Measurements from ENCODE around the gene C16orf74. TPM values are rescaled to one million over a fixed set of nuclear protein-coding genes. Genes with fewer than 3 reads are reported as not detected.

Gene C16orf74
- total and polyA plus RNA-seq, 2 of the 8 experiments (the other 6 are each of a cell fraction or from before 2014, with no cell fraction given) = 7.3 to 9.3 TPM

- H3K56ac ChIP-seq (replicated peaks; ENCODE audit: insufficient read length, low read depth, low read length) = no peak overlapping the region
- H2BK120ac ChIP-seq (replicated peaks; ENCODE audit: low read depth, low read length) = no peak overlapping the region
- H3K23ac ChIP-seq (ENCODE audit: insufficient read length) = no peak overlapping the region
- H3K27me3 ChIP-seq (replicated peaks in 1 of 4; ENCODE audit: control insufficient read depth in 3 of 4, extremely low read depth in 1 of 4, insufficient read depth in 3 of 4, low read length in 3 of 4) = no peaks in the 10 kb centered on the region
- no peak overlapping the region for H2BK20ac ChIP-seq (ENCODE audit: low read length)
- H4K91ac ChIP-seq (replicated peaks; ENCODE audit: insufficient read length, low read length) = no peak overlapping the region
- H3K79me1 ChIP-seq (ENCODE audit: low read depth, low read length) = no peaks in the 10 kb centered on the region; the same call in 1 of the 2 replicates
- FAIRE-seq = no peak
- H3K14ac ChIP-seq (ENCODE audit: insufficient read length) = no peak overlapping the region
- H3K23me2 ChIP-seq (ENCODE audit: low read depth, low read length) = no peaks in the 10 kb centered on the region
- peak overlapping the region; percentile 28; the same call in 1 of the 2 replicates for H4K8ac ChIP-seq (ENCODE audit: extremely low read depth, insufficient read depth, low read length)
- H2BK5ac ChIP-seq (ENCODE audit: low read depth, low read length) = no peak overlapping the region
- DNase-seq (ENCODE audit: low read depth in 1 of 2, low spot score in 2 of 2) = no peak
- no peak overlapping the region for H2AFZ ChIP-seq (ENCODE audit: low read length)
- no peak overlapping the region for H2BK12ac ChIP-seq (ENCODE audit: low read depth, low read length)
- no peaks in the 10 kb centered on the region; a peak in 1 of 7 replicates for H3K4me1 ChIP-seq (replicated peaks in 1 of 4; ENCODE audit: control insufficient read depth in 3 of 4, insufficient read depth in 4 of 4, low read length in 3 of 4)
- H3K36me3 ChIP-seq (ENCODE audit: control insufficient read depth in 2 of 4, insufficient read depth in 4 of 4, low read length in 3 of 4) = peaks cover 45 to 82% (median 68%) of the 10 kb centered on the region in 4 experiments
- H2AK5ac ChIP-seq (ENCODE audit: low read depth, low read length) = no peak overlapping the region
- no peak overlapping the region for H4K5ac ChIP-seq (ENCODE audit: insufficient read length, low read depth, low read length)
- no peaks in the 10 kb centered on the region for H3K79me2 ChIP-seq (ENCODE audit: control insufficient read depth in 1 of 2, insufficient read depth in 2 of 2, low read length in 2 of 2)
- peak overlapping the region; percentile 4; the same call in 1 of the 2 replicates for H3K27ac ChIP-seq (ENCODE audit: low read depth, low read length)
- 95% methylated on average over 3 of the region's 3 CpGs; no CpG with 5 or more reads in 1 of the 2 experiments for WGBS, 2 experiments (ENCODE audit: extremely low coverage in 1 of 2, insufficient coverage in 1 of 2, insufficient read length in 1 of 2, insufficient replicate concordance in 2 of 2, low coverage in 1 of 2, low lambda C conversion rate in 2 of 2, missing lambda C conversion rate in 1 of 2)
- H3K4ac ChIP-seq (replicated peaks; ENCODE audit: insufficient read length, low read depth, low read length) = no peak overlapping the region
- no peaks in the 10 kb centered on the region for H3K9me3 ChIP-seq (ENCODE audit: insufficient read depth in 2 of 2, low read depth in 1 of 2, low read length in 1 of 2)
- H4K20me1 ChIP-seq (replicated peaks in 1 of 2; ENCODE audit: control insufficient read depth in 1 of 2, insufficient read depth in 2 of 2, low read length in 2 of 2) = peaks cover 10 to 33% of the 10 kb centered on the region in 2 experiments
- POLR2A ChIA-PET (ENCODE audit: partially characterized antibody) = interaction anchor here (1.5 to 1.9 kb wide), 2 partner anchors 13 to 37 kb away, joined by 4 to 7 read pairs; no protein-coding TSS in a partner anchor
- no peak overlapping the region for H2BK15ac ChIP-seq (ENCODE audit: low read length)
- no peak overlapping the region for H3K4me3 ChIP-seq (ENCODE audit: extremely low read depth in 1 of 4, insufficient read depth in 2 of 4, low read depth in 3 of 4, low read length in 4 of 4)
- H3K18ac ChIP-seq (ENCODE audit: extremely low read depth, low read length) = no peak overlapping the region
- no peak overlapping the region for H3K4me2 ChIP-seq (ENCODE audit: insufficient read depth in 1 of 2, low read depth in 2 of 2, low read length in 2 of 2)
- H3K9ac ChIP-seq (replicated peaks in 1 of 4; ENCODE audit: extremely low read depth in 1 of 4, low read depth in 3 of 4, low read length in 3 of 4) = no peak overlapping the region
- CTCF ChIA-PET (ENCODE audit: partially characterized antibody) = interaction anchor here (0.9 to 16.9 kb wide), 4 partner anchors 12 to 201 kb away, joined by 3 to 248 read pairs (median 60); no protein-coding TSS in a partner anchor
- TF ChIP-seq SIN3A (conservative IDR thresholded peaks at IDR 0.05 in 1 of 2, IDR thresholded peaks at IDR 0.05 in 1 of 2; ENCODE audit: low read depth in 1 of 2, low read length in 2 of 2) = no peak
- no peak for TF ChIP-seq RFX5 (IDR thresholded peaks at IDR 0.05; ENCODE audit: borderline replicate concordance, low read depth, low read length)
- TF ChIP-seq HDAC2 (IDR thresholded peaks at IDR 0.05; ENCODE audit: borderline replicate concordance in 1 of 2, low read depth in 2 of 2, low read length in 2 of 2) = no peak
- TF ChIP-seq RAD21 (IDR thresholded peaks at IDR 0.05 in 1 of 2, conservative IDR thresholded peaks at IDR 0.05 in 1 of 2; ENCODE audit: low read depth in 2 of 2, low read length in 2 of 2) = no peak
- TF ChIP-seq SP1 (IDR thresholded peaks at IDR 0.05; ENCODE audit: low read depth, low read length) = no peak
- TF ChIP-seq POU5F1 (IDR thresholded peaks at IDR 0.05; ENCODE audit: low read depth, low read length) = no peak
- TF ChIP-seq ZNF274 (IDR thresholded peaks at IDR 0.05; ENCODE audit: borderline replicate concordance, extremely low read depth, low read length) = no peak
- no peak for TF ChIP-seq TAF7 (optimal IDR thresholded peaks at IDR 0.05; ENCODE audit: borderline replicate concordance, low read depth, low read length)
- no peak for TF ChIP-seq JUND (IDR thresholded peaks at IDR 0.05; ENCODE audit: low read length)
- TF ChIP-seq PHF8 (conservative IDR thresholded peaks at IDR 0.05; ENCODE audit: low read depth, low read length) = no peak
Measured at GRCh38 chr16:85662482-85662812, 88.4 kb downstream of the C16orf74 start.
